GM12878 (cell line): ENCODE results near the gene LGMN. TPM values are rescaled to one million over a fixed set of nuclear protein-coding genes. Genes with fewer than 3 reads are reported as not detected.

Source experiments
- ATAC-seq: fragments of 200-7000 bp; cut with Tn5 transposase; 3 replicates; pipeline ENCODE4 v1.9.1; 2020; ENCODE audit warnings: mild to moderate bottlenecking, moderate library complexity
- BruUV-seq: library from RNA; stranded (reverse); fragments of 400-500 nt; replicated peaks from 2 replicates; lab custom pipeline; 2021; lab: Mats Ljungman, UMichigan
- CTCF ChIA-PET: fragments of 300-600 bp; sonication (Branson Sonifier 250); formaldehyde crosslinking; extraction: SDS; loops from one replicate; lab custom pipeline; 2021; ENCODE audit warnings: inconsistent platforms; lab: Yijun Ruan, JAX
- POLR2A ChIA-PET: fragments of 350-600 bp; formaldehyde crosslinking; extraction: SDS; loops from one replicate; lab custom pipeline; 2021; ENCODE audit warnings: inconsistent platforms; lab: Charles Lee
- RAD21 ChIA-PET: fragments of 300-600 bp; sonication (Branson Sonifier 250); formaldehyde crosslinking; loops from one replicate; lab custom pipeline; 2023; ENCODE audit warnings: antibody characterized with exemption; ENCODE audit not compliant: unreplicated experiment; lab: Charles Lee
- SMC1A ChIA-PET: fragments of 300-600 bp; sonication (Branson Sonifier 250); formaldehyde crosslinking; loops from one replicate; lab custom pipeline; 2023; ENCODE audit not compliant: unreplicated experiment, uncharacterized antibody; lab: Charles Lee
- DNase-seq: peaks from one replicate; pipeline ENCODE4 v3.0.0-alpha.2; 2011; ENCODE audit warnings: low read depth, low spot score
- FAIRE-seq: peaks from 3 replicates; lab custom pipeline; 2011; peaks lifted over from hg19 to GRCh38; lab: Jason Lieb, UNC
- H2AFZ ChIP-seq: 2 replicates; pipeline ENCODE4 v1.6.0; 2011; ENCODE audit warnings: low read depth, low read length, control low read depth; ENCODE audit not compliant: control insufficient read depth
- H3K27ac ChIP-seq: 2 replicates; pipeline ENCODE4 v1.5.1; 2011; ENCODE audit warnings: control low read depth; ENCODE audit not compliant: control insufficient read depth, insufficient read depth
- H3K27me3 ChIP-seq, 2 experiments: replicated peaks in 1 of 2; 2 replicates each; pipeline versions ENCODE4 v1.6.0 to v1.6.1; 2011; ENCODE audit warnings: low read length in 1 of 2; ENCODE audit not compliant: control insufficient read depth in 2 of 2, insufficient read depth in 2 of 2
- H3K36me3 ChIP-seq, 2 experiments: 2 replicates each; pipeline ENCODE4 v1.5.1; 2011; ENCODE audit warnings: low read length in 1 of 2; ENCODE audit not compliant: control insufficient read depth in 2 of 2, insufficient read depth in 2 of 2
- H3K4me1 ChIP-seq: 2 replicates; pipeline ENCODE4 v1.6.1; 2011; ENCODE audit warnings: mild to moderate bottlenecking, low read length, moderate library complexity, mixed read lengths; ENCODE audit not compliant: control insufficient read depth, insufficient read depth
- H3K4me2 ChIP-seq: 2 replicates; pipeline ENCODE4 v1.6.0; 2011; ENCODE audit warnings: control low read depth; ENCODE audit not compliant: control insufficient read depth, insufficient read depth
- H3K4me3 ChIP-seq: fragments of 200-600 bp; sonication (generic); 2 replicates; pipeline ENCODE4 v1.5.1; 2016
- H3K79me2 ChIP-seq: 2 replicates; pipeline ENCODE4 v1.6.0; 2011; ENCODE audit warnings: low read length; ENCODE audit not compliant: control insufficient read depth, insufficient read depth
- H3K9ac ChIP-seq: 2 replicates; pipeline ENCODE4 v1.8.0; 2011; ENCODE audit warnings: low read length, control low read depth, mixed read lengths; ENCODE audit not compliant: control insufficient read depth, insufficient read depth
- H3K9me3 ChIP-seq: replicated peaks from 3 replicates; pipeline ENCODE4 v1.5.1; 2011; ENCODE audit warnings: mild to moderate bottlenecking, low read length; ENCODE audit not compliant: control insufficient read depth, insufficient read depth
- H4K20me1 ChIP-seq: 2 replicates; pipeline ENCODE4 v1.6.0; 2011; ENCODE audit not compliant: control insufficient read depth, insufficient read depth
- EED ChIP-seq: sonication (generic); IDR thresholded peaks from 2 replicates; pipeline ENCODE4 v1.6.1; 2016; ENCODE audit warnings: antibody characterized with exemption, low read depth
- EZH2 ChIP-seq: IDR thresholded peaks from 2 replicates; pipeline ENCODE4 v1.6.1; 2012; ENCODE audit warnings: low read depth, mild to moderate bottlenecking, control low read depth, inconsistent platforms, low read length, borderline replicate concordance; ENCODE audit not compliant: control insufficient read depth
- HDAC2 ChIP-seq: fragments of 200-600 bp; sonication (generic); IDR thresholded peaks from 2 replicates; pipeline ENCODE4 v1.6.1; 2017
- IKZF1 ChIP-seq: fragments of 450-650 bp; conservative IDR thresholded peaks from 2 replicates; pipeline ENCODE4 v1.6.1; 2017; ENCODE audit warnings: antibody characterized with exemption, mild to moderate bottlenecking
- PAX5 ChIP-seq: IDR thresholded peaks from 2 replicates; pipeline ENCODE4 v1.6.1; 2011; ENCODE audit warnings: low read depth, low read length, borderline replicate concordance
- RUNX3 ChIP-seq: IDR thresholded peaks from 2 replicates; pipeline ENCODE4 v1.6.1; 2012; ENCODE audit warnings: low read length, inconsistent platforms
- TARDBP ChIP-seq: IDR thresholded peaks from 2 replicates; pipeline ENCODE4 v1.6.1; 2016; ENCODE audit warnings: borderline replicate concordance
- WRNIP1 ChIP-seq: IDR thresholded peaks from 2 replicates; pipeline ENCODE4 v1.6.1; 2011; ENCODE audit warnings: low read depth, low read length, improper control_type of control experiment, borderline replicate concordance
- WGBS: methylation state at CpG from one replicate; pipeline ENCODE4 v1.1.6; 2016; ENCODE audit warnings: low lambda C conversion rate; ENCODE audit not compliant: insufficient replicate concordance, insufficient coverage; ENCODE audit errors: missing lambda C conversion rate; 5-methylcytosine and 5-hydroxymethylcytosine counted together
- in situ Hi-C: fragments of 300-500 bp; cut with MboI; formaldehyde crosslinking; loops from 9 replicates; pipeline ENCODE4 v1.14.3; 2018; ENCODE audit warnings: mixed read lengths
- intact Hi-C: fragments of 100-400 bp; cut with micrococcal nuclease; formaldehyde crosslinking; loops from one replicate; pipeline ENCODE4 v1.14.2; 2022; ENCODE audit not compliant: unreplicated experiment
- polyA plus RNA-seq, 11 experiments: library from polyadenylated mRNA; depleted of rRNA in 4 of 11; unstranded in 6 of 11; stranded (reverse) in 5 of 11; fragments of >200 nt; fragmentation: Nextera tagmentation in 4 of 11; fragmentation: Illumina TruSeq in 1 of 11; extraction: Ambion mirVana in 4 of 11; extraction: Trizol in 1 of 11; gene quantifications; 1 replicate in 1 of 11; 2 replicates in 10 of 11; pipeline versions ENCODE4 v1.2.1 to v1.2.3, GENCODE V29; 2011 to 2016; ENCODE audit warnings: inconsistent platforms in 2 of 11, missing spikeins in 2 of 11, low read depth in 1 of 11
- total RNA-seq, 4 experiments: library from RNA; depleted of rRNA in 3 of 4; stranded (reverse); fragments of >200 nt in 3 of 4; fragmentation: Illumina TruSeq in 1 of 4; extraction: Trizol in 1 of 4; gene quantifications; 2 replicates each; pipeline versions ENCODE4 v1.2.1 to v1.2.3, GENCODE V29; 2013 to 2021
- TF ChIP-seq, protein P1 (sequence below): IDR thresholded peaks from 2 replicates; pipeline ENCODE4 v1.6.1; 2011; ENCODE audit warnings: borderline replicate concordance, low read depth, mild to moderate bottlenecking, moderate library complexity, mixed read lengths, low read length; ENCODE audit not compliant: insufficient read depth; ENCODE audit errors: extremely low read length
- TF ChIP-seq, protein P2 (sequence below): fragments of 450-650 bp; conservative IDR thresholded peaks from 2 replicates; pipeline ENCODE4 v1.6.1; 2017; ENCODE audit warnings: mild to moderate bottlenecking, moderate library complexity

Gene LGMN
- total and polyA plus RNA-seq, 10 of the 15 experiments (the other 5 are each of a cell fraction or from before 2014, with no cell fraction given), result 0.71 to 192 (median 3.9) TPM

DNA sequence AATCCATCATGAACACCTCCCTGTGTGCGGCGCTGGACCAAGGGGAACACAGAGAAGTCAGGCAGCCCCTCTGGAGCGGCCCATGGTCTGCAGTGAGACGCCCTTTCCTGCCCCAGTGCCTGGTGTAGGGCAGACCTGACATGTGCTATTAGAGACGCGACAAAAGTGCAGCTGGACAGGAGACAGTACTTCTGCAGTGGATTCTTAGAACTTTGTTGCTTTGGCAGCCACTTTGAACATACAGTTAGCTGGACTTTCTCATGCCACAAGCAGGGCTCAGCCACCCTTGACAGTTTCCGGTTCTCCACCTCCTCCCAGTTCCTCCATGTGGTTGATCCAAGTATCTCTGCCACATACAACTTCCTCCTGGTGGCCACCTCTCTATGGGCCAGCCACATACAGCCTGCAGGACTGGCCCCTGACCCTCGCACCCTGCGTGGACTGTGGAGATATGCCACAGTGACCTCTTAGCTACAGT is 45.9 kb downstream of the LGMN start (continued):
- TF ChIP-seq EZH2 (no peak), PAX5 (peak; percentile 86; the same call in 1 of the 2 replicates), IKZF1 (peak; percentile 75), HDAC2 (no peak), EED (peak; percentile 56; the same call in 1 of the 2 replicates), WRNIP1 (no peak), RUNX3 (peak; percentile 70)
- TF ChIP-seq, protein P1, sequence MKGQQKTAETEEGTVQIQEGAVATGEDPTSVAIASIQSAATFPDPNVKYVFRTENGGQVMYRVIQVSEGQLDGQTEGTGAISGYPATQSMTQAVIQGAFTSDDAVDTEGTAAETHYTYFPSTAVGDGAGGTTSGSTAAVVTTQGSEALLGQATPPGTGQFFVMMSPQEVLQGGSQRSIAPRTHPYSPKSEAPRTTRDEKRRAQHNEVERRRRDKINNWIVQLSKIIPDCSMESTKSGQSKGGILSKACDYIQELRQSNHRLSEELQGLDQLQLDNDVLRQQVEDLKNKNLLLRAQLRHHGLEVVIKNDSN, result no peak
- TF ChIP-seq, protein P2, sequence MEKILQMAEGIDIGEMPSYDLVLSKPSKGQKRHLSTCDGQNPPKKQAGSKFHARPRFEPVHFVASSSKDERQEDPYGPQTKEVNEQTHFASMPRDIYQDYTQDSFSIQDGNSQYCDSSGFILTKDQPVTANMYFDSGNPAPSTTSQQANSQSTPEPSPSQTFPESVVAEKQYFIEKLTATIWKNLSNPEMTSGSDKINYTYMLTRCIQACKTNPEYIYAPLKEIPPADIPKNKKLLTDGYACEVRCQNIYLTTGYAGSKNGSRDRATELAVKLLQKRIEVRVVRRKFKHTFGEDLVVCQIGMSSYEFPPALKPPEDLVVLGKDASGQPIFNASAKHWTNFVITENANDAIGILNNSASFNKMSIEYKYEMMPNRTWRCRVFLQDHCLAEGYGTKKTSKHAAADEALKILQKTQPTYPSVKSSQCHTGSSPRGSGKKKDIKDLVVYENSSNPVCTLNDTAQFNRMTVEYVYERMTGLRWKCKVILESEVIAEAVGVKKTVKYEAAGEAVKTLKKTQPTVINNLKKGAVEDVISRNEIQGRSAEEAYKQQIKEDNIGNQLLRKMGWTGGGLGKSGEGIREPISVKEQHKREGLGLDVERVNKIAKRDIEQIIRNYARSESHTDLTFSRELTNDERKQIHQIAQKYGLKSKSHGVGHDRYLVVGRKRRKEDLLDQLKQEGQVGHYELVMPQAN, result no peak

DNA sequence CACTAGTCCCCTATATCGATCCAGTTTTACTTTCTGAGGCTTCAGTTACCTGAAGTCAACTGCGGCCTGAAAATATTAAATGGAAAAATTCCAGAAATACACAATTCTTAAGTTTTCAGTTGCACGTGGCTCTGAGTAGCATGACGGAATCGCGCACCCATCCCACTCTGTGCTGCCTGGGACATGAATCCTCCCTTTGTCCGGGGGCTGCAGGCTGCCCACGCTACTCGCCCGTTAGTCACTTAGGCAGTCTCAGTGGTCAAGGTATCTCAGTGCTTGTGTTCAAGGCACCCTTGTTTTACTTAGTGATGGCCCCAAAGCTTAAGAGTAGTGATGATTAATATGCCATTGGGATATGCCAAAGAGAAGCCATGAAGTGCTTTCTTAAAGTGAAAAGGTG is 46.6 kb downstream of the LGMN start:
- Histone ChIP-seq H3K79me2 (no peaks in the 10 kb centered on the region), H3K9me3 (no peaks in the 10 kb centered on the region), H3K27ac (no peak overlapping the region), H3K9ac (no peak overlapping the region), H3K4me3 (no peak overlapping the region), H4K20me1 (no peaks in the 10 kb centered on the region), H3K36me3 (0 out of 4 replicates have a peak, but pooled peaks cover 0 to 2% of the 10 kb centered on the region in 2 experiments), H3K4me2 (no peak overlapping the region), H2AFZ (no peak overlapping the region), H3K4me1 (peaks cover 36% of the 10 kb centered on the region), H3K27me3 (no peaks in the 10 kb centered on the region)
- RAD21 ChIA-PET, result no interaction called here
- POLR2A ChIA-PET, result interaction anchor here (0.9 kb wide), 2 partner anchors 25 to 49 kb away, joined by 4 read pairs; no protein-coding TSS in a partner anchor
- SMC1A ChIA-PET, result interaction anchor here (1.4 kb wide), 1 partner anchor 12 kb away, joined by 4 read pairs; no protein-coding TSS in a partner anchor
- BruUV-seq, result no TSS peak
- no peak for ATAC-seq
- 92% methylated on average over 10 of the region's 10 CpGs for WGBS
- FAIRE-seq, result no peak
- TF ChIP-seq TARDBP, result no peak
- intact Hi-C loops, result loop anchor here (5.0 kb wide), 1 partner anchor 45 kb away; the partner anchor contains the start of gene LGMN
- DNase-seq, result no peak
- in situ Hi-C loops, result no loop called here
- CTCF ChIA-PET, result no interaction called here
